Measurements from ENCODE around the gene PRSS2. TPM values are rescaled to one million over a fixed set of nuclear protein-coding genes. Genes with fewer than 3 reads are reported as not detected.

The PRSS2 gene
- total RNA-seq, 1 donor from 2014 or later = not detected

DNA sequence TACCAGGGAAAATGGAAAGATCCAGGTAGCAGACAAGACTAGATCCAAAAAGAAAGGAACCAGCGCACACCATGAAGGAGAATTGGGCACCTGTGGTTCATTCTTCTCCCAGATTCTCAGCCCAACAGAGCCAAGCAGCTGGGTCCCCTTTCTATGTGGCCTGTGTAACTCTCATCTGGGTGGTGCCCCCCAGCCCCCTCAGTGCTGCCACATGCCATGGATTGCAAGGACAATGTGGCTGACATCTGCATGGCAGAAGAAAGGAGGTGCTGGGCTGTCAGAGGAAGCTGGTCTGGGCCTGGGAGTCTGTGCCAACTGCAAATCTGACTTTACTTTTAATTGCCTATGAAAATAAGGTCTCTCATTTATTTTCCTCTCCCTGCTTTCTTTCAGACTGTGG is 21.4 kb downstream of the PRSS2 start:
- intact Hi-C loops (cut with micrococcal nuclease) = loop anchor here (10.0 kb wide), 1 partner anchor 1777 kb away; the partner anchor contains the start of gene MRPS33
- Mint-ChIP-seq H3K9me3 (no peaks in the 10 kb centered on the region), H3K4me3 (ENCODE audit: low read depth) (peak overlapping the region; percentile 78), H3K27ac (peak overlapping the region; percentile 93), H3K36me3 (ENCODE audit: low read depth) (peaks cover 82% of the 10 kb centered on the region), H3K4me1 (ENCODE audit: low read depth) (peaks cover 39% of the 10 kb centered on the region), H3K27me3 (ENCODE audit: low read depth) (no peaks in the 10 kb centered on the region)
- DNase-seq (ENCODE audit: low spot score) = no peak

DNA sequence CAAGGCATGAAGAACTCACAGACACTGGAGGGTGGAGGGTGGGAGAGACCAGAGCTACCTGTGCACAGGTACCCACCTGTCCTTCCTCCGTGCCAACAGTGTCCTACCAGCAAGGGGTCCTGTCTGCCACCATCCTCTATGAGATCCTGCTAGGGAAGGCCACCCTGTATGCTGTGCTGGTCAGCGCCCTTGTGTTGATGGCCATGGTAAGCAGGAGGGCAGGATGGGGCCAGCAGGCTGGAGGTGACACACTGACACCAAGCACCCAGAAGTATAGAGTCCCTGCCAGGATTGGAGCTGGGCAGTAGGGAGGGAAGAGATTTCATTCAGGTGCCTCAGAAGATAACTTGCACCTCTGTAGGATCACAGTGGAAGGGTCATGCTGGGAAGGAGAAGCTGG is 21.8 kb downstream of the PRSS2 start:
- no peak for DNase-seq (ENCODE audit: low spot score)
- H3K9me3 Mint-ChIP-seq = no peaks in the 10 kb centered on the region
- H3K27me3 Mint-ChIP-seq (ENCODE audit: low read depth) = no peaks in the 10 kb centered on the region
- H3K27ac Mint-ChIP-seq = peak overlapping the region; percentile 93
- intact Hi-C loops (cut with micrococcal nuclease) = loop anchor here (10.0 kb wide), 1 partner anchor 1778 kb away; the partner anchor contains the start of gene MRPS33
- H3K4me3 Mint-ChIP-seq (ENCODE audit: low read depth) = peak overlapping the region; percentile 77
- peaks cover 82% of the 10 kb centered on the region for H3K36me3 Mint-ChIP-seq (ENCODE audit: low read depth)
- H3K4me1 Mint-ChIP-seq (ENCODE audit: low read depth) = peaks cover 39% of the 10 kb centered on the region

DNA sequence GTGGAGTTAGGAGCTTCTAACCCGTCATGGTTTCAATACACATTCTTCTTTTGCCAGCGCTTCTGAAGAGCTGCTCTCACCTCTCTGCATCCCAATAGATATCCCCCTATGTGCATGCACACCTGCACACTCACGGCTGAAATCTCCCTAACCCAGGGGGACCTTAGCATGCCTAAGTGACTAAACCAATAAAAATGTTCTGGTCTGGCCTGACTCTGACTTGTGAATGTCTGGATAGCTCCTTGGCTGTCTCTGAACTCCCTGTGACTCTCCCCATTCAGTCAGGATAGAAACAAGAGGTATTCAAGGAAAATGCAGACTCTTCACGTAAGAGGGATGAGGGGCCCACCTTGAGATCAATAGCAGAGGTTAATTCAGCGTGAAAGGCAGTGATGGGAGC is 22.4 kb downstream of the PRSS2 start:
- H3K27ac Mint-ChIP-seq = peak overlapping the region; percentile 93
- H3K9me3 Mint-ChIP-seq = no peaks in the 10 kb centered on the region
- DNase-seq (ENCODE audit: low spot score) = no peak
- H3K4me3 Mint-ChIP-seq (ENCODE audit: low read depth) = peak overlapping the region; percentile 65
- peaks cover 39% of the 10 kb centered on the region for H3K4me1 Mint-ChIP-seq (ENCODE audit: low read depth)
- intact Hi-C loops (cut with micrococcal nuclease) = loop anchor here (10.0 kb wide), 1 partner anchor 1778 kb away; the partner anchor contains the start of gene MRPS33
- peaks cover 82% of the 10 kb centered on the region for H3K36me3 Mint-ChIP-seq (ENCODE audit: low read depth)
- H3K27me3 Mint-ChIP-seq (ENCODE audit: low read depth) = no peaks in the 10 kb centered on the region

DNA sequence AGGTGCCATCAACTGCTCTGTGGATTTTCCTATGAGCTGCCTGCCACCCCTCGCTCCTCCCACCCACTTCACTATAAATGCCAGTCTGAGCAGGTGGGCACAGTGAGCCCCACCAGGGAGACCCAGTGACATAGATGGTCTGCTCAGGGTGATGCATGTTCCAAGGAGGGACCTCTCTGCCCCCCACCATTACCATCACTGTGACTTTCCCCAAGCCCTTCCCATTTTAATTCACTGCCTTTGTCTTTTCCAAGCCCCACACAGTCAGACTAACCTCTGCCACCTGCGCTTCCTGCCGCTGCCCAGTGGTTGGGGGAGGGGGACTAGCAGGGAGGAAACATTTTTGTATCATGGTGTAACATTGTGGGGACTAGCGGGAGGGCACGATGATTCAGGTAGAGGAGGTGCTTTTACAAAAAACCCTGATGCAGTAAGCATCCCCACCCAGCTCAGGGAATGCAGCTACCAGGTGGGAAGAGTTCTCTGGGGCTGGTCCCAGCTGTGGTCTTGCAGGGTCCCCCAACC is 24.6 kb downstream of the PRSS2 start:
- Mint-ChIP-seq H3K27me3 (ENCODE audit: low read depth) (no peaks in the 10 kb centered on the region), H3K27ac (peak overlapping the region; percentile 93), H3K4me3 (ENCODE audit: low read depth) (peak overlapping the region; percentile 95), H3K9me3 (no peaks in the 10 kb centered on the region), H3K36me3 (ENCODE audit: low read depth) (peaks cover 82% of the 10 kb centered on the region), H3K4me1 (ENCODE audit: low read depth) (peaks cover 61% of the 10 kb centered on the region)
- no peak for DNase-seq (ENCODE audit: low spot score)
- intact Hi-C loops (cut with micrococcal nuclease) = loop anchor here (2.0 to 10.0 kb wide), 2 partner anchors 13 to 1781 kb away; partner anchors contain the start of gene MRPS33

DNA sequence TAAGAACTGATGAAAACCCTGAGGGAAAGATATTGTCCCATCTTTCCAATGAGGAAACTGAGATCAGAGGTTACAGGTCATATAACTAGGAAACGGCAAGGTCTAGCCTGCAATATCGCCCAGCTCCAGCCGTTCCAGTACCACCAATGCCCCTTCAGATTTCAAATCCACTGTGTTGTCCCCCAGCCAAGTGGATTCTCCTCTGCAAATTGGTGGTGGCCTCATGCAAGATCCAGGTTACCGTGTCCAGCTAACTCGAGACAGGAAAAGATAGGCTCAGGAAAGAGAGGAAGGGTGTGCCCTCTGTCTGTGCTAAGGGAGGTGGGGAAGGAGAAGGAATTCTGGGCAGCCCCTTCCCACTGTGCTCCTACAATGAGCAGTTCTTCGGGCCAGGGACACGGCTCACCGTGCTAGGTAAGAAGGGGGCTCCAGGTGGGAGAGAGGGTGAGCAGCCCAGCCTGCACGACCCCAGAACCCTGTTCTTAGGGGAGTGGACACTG is 25.3 kb downstream of the PRSS2 start:
- DNase-seq (ENCODE audit: low spot score) = no peak
- peak overlapping the region; percentile 95 for H3K4me3 Mint-ChIP-seq (ENCODE audit: low read depth)
- intact Hi-C loops (cut with micrococcal nuclease) = loop anchor here (2.0 to 10.0 kb wide), 2 partner anchors 475 to 1781 kb away; partner anchors contain the start of gene MRPS33
- H3K27ac Mint-ChIP-seq = peak overlapping the region; percentile 93
- H3K9me3 Mint-ChIP-seq = no peaks in the 10 kb centered on the region
- H3K4me1 Mint-ChIP-seq (ENCODE audit: low read depth) = peaks cover 62% of the 10 kb centered on the region
- H3K27me3 Mint-ChIP-seq (ENCODE audit: low read depth) = no peaks in the 10 kb centered on the region
- peaks cover 82% of the 10 kb centered on the region for H3K36me3 Mint-ChIP-seq (ENCODE audit: low read depth)

DNA sequence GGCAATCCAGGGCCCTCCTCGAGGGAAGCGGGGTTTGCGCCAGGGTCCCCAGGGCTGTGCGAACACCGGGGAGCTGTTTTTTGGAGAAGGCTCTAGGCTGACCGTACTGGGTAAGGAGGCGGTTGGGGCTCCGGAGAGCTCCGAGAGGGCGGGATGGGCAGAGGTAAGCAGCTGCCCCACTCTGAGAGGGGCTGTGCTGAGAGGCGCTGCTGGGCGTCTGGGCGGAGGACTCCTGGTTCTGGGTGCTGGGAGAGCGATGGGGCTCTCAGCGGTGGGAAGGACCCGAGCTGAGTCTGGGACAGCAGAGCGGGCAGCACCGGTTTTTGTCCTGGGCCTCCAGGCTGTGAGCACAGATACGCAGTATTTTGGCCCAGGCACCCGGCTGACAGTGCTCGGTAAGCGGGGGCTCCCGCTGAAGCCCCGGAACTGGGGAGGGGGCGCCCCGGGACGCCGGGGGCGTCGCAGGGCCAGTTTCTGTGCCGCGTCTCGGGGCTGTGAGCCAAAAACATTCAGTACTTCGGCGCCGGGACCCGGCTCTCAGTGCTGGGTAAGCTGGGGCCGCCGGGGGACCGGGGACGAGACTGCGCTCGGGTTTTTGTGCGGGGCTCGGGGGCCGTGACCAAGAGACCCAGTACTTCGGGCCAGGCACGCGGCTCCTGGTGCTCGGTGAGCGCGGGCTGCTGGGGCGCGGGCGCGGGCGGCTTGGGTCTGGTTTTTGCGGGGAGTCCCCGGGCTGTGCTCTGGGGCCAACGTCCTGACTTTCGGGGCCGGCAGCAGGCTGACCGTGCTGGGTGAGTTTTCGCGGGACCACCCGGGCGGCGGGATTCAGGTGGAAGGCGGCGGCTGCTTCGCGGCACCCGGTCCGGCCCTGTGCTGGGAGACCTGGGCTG is 26.0 kb downstream of the PRSS2 start:
- Mint-ChIP-seq H3K9me3 (no peaks in the 10 kb centered on the region), H3K4me1 (ENCODE audit: low read depth) (peaks cover 64% of the 10 kb centered on the region), H3K27me3 (ENCODE audit: low read depth) (no peaks in the 10 kb centered on the region), H3K36me3 (ENCODE audit: low read depth) (peaks cover 80% of the 10 kb centered on the region), H3K27ac (peak overlapping the region; percentile 99), H3K4me3 (ENCODE audit: low read depth) (peak overlapping the region; percentile 95)
- intact Hi-C loops (cut with micrococcal nuclease) = loop anchor here (1.0 to 10.0 kb wide), 3 partner anchors 10 to 1782 kb away; partner anchors contain the start of gene MRPS33
- no peak for DNase-seq (ENCODE audit: low spot score)

DNA sequence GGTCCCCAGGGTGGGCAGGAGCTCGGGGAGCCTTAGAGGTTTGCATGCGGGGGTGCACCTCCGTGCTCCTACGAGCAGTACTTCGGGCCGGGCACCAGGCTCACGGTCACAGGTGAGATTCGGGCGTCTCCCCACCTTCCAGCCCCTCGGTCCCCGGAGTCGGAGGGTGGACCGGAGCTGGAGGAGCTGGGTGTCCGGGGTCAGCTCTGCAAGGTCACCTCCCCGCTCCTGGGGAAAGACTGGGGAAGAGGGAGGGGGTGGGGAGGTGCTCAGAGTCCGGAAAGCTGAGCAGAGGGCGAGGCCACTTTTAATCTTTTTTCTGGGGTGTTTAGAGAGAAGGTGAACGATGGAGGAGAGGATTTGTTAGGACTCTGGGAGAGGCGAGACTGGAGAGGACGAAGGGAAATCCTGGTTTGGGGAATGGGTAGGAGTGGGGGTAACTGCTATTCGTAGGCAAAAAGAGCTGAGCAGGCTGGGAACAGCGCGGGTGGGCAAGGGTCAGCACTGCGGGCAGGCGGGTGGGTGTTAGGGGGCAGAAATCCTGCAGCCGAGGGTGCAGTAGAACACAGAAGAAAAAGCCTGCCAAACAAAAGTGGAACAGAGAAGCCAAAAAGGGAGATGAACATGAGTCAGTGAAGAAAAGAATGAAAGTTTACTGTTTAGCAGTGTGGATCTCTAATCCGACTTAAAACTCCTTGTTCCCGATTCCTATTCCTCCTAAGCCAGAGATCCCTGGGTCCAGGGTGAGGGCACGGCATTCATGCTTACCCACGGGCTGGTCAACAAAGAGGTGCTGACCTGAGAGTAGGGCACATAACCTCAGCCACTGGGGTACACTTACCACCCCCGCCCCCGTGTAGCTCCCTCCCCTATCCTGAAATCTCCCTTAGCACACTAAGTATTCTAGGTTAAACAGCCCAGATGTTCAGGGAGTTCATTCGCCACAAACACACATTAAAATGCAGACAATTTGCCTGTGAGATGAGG is 26.9 kb downstream of the PRSS2 start:
- intact Hi-C loops (cut with micrococcal nuclease) = loop anchor here (1.0 to 10.0 kb wide), 3 partner anchors 11 to 1783 kb away; partner anchors contain the start of gene MRPS33
- Mint-ChIP-seq H3K27ac (peak overlapping the region; percentile 99), H3K36me3 (ENCODE audit: low read depth) (peaks cover 80% of the 10 kb centered on the region), H3K27me3 (ENCODE audit: low read depth) (no peaks in the 10 kb centered on the region), H3K4me3 (ENCODE audit: low read depth) (peak overlapping the region; percentile 95), H3K9me3 (no peaks in the 10 kb centered on the region), H3K4me1 (ENCODE audit: low read depth) (peaks cover 69% of the 10 kb centered on the region)
- DNase-seq (ENCODE audit: low spot score) = no peak

DNA sequence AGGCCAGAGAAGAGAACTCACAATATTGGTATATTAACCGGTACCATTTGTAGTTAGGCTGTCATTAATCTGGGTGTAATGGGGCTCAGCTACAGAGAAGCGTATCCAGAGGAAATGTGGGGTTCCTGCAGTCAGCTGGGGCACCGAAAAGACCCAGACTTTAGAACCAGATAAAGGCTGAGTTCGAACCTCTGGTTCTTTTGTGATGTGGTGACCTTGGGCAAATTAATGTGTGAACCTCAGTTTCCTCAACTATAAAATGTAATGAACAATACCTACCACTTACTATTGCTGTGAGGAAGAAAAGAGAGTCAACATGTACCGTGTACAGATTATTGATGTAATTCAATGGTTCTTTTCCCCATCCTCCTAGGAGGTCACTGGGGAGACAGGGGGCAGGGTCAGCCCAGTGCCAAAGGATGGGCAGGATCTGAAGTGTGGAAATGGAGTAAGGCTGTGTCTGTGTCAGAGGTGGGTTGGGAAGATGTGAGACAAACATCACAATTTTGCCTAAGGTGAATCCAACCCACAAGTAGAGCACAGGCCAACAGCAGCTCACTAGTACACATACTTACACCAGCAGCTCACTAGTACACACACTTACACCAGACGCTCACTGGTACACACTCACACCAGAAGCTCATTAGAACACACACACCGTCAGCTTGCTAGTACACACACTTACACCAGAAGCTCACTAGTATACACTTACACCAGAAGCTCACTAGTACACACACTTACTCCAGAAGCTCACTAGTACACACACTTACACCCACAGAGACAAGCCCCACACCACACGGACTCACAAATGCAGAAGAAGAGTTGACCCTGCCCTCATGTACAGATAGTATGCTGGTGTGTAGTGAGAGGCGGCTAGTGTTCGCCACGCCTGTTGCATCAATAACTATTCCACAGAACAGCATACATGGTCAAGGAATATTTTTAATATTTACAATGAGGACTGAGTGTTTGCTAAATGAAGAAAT is 28.0 kb downstream of the PRSS2 start:
- Mint-ChIP-seq H3K27ac (peak overlapping the region; percentile 99), H3K4me1 (ENCODE audit: low read depth) (peaks cover 70% of the 10 kb centered on the region), H3K36me3 (ENCODE audit: low read depth) (peaks cover 80% of the 10 kb centered on the region), H3K4me3 (ENCODE audit: low read depth) (peak overlapping the region; percentile 95), H3K9me3 (no peaks in the 10 kb centered on the region), H3K27me3 (ENCODE audit: low read depth) (no peaks in the 10 kb centered on the region)
- no peak for DNase-seq (ENCODE audit: low spot score)
- intact Hi-C loops (cut with micrococcal nuclease) = loop anchor here (10.0 kb wide), 1 partner anchor 1784 kb away; the partner anchor contains the start of gene MRPS33

DNA sequence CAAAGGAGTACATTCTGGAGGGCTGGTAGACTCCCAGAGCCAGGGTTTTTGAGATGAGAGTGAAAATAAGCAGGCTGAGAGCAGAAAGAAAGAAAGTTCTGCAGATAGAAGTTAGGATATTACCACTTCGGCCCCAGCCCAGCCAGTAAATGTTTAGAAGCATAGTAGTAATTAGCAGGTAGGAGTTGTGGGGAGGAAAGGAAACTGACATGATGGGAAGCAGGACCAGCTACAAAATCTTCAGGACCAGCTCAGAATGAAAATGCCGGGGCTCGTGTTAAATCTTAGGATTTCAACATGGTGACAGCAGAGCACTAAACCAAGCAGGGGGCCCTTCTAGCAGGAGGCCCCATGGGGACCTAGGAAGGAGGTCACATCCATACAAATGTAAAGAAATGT is 28.7 kb downstream of the PRSS2 start:
- no peaks in the 10 kb centered on the region for H3K27me3 Mint-ChIP-seq (ENCODE audit: low read depth)
- peak overlapping the region; percentile 95 for H3K4me3 Mint-ChIP-seq (ENCODE audit: low read depth)
- H3K4me1 Mint-ChIP-seq (ENCODE audit: low read depth) = peaks cover 71% of the 10 kb centered on the region
- intact Hi-C loops (cut with micrococcal nuclease) = loop anchor here (10.0 kb wide), 1 partner anchor 1785 kb away; the partner anchor contains the start of gene MRPS33
- no peak for DNase-seq (ENCODE audit: low spot score)
- peak overlapping the region; percentile 99 for H3K27ac Mint-ChIP-seq
- H3K9me3 Mint-ChIP-seq = no peaks in the 10 kb centered on the region
- H3K36me3 Mint-ChIP-seq (ENCODE audit: low read depth) = peaks cover 82% of the 10 kb centered on the region

DNA sequence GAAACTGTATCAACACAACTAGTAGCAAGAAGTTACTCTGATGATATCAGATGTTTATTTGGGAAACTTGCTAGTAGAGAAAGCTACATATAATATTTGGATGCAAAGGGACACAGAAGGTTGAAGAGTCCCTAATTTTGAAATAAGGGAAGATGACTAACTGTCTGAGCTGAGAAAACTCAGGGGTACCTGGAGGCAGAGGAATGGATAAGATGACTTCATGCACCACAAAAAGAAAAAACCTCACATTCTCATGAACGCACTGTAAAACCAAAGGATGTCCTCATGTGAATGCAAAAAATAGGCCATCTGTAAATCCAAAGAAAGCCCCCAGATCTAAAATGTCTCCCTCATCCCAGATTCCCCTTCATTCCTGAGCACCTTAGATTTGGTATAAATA is 29.3 kb downstream of the PRSS2 start:
- peak overlapping the region; percentile 99 for H3K27ac Mint-ChIP-seq
- intact Hi-C loops (cut with micrococcal nuclease) = loop anchor here (1.0 kb wide), 1 partner anchor 8 kb away; no protein-coding TSS in a partner anchor
- no peaks in the 10 kb centered on the region for H3K9me3 Mint-ChIP-seq
- no peak for DNase-seq (ENCODE audit: low spot score)
- peaks cover 71% of the 10 kb centered on the region for H3K4me1 Mint-ChIP-seq (ENCODE audit: low read depth)
- H3K36me3 Mint-ChIP-seq (ENCODE audit: low read depth) = peaks cover 85% of the 10 kb centered on the region
- peak overlapping the region; percentile 95 for H3K4me3 Mint-ChIP-seq (ENCODE audit: low read depth)
- no peaks in the 10 kb centered on the region for H3K27me3 Mint-ChIP-seq (ENCODE audit: low read depth)

DNA sequence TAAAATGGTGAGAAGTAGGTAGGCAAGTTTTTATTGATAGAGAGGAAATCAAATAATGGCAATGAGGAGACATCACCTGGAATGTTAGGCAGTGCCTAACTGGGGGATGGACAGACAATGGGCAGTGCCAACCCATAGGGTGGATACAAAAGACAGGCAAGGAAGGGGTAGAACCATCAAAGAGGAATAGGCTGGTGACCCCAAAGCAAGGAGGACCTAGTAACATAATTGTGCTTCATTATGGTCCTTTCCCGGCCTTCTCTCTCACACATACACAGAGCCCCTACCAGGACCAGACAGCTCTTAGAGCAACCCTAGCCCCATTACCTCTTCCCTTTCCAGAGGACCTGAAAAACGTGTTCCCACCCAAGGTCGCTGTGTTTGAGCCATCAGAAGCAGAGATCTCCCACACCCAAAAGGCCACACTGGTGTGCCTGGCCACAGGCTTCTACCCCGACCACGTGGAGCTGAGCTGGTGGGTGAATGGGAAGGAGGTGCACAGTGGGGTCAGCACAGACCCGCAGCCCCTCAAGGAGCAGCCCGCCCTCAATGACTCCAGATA is 30.0 kb downstream of the PRSS2 start:
- H3K27ac Mint-ChIP-seq = peak overlapping the region; percentile 99
- peaks cover 73% of the 10 kb centered on the region for H3K4me1 Mint-ChIP-seq (ENCODE audit: low read depth)
- intact Hi-C loops (cut with micrococcal nuclease) = loop anchor here (1.0 kb wide), 1 partner anchor 8 kb away; no protein-coding TSS in a partner anchor
- no peaks in the 10 kb centered on the region for H3K27me3 Mint-ChIP-seq (ENCODE audit: low read depth)
- peaks cover 91% of the 10 kb centered on the region for H3K36me3 Mint-ChIP-seq (ENCODE audit: low read depth)
- H3K4me3 Mint-ChIP-seq (ENCODE audit: low read depth) = peak overlapping the region; percentile 95
- no peaks in the 10 kb centered on the region for H3K9me3 Mint-ChIP-seq
- DNase-seq (ENCODE audit: low spot score) = no peak
